Hematopoietic multipotent progenitor cell (in vitro differentiated cells): ENCODE data around the gene AP1M1. TPM values are rescaled to one million over a fixed set of nuclear protein-coding genes. Genes with fewer than 3 reads are reported as not detected.
A peak's percentile ranks its signal among the peaks of the same experiment; 100 is the strongest.

Source experiments
- DNase-seq, 3 donors: peaks; one replicate each; pipeline ENCODE4 v3.0.0-alpha.2; 2011 to 2015; ENCODE audit warnings: low read depth in 2 of 3, low spot score in 2 of 3
- total RNA-seq: library from RNA; depleted of rRNA; stranded (reverse); fragments of >200 nt; gene quantifications from one replicate; pipeline ENCODE4 v1.2.3, GENCODE V29; 2012

Gene AP1M1
- total RNA-seq, 1 donor, result 132 TPM

- DNase-seq, result peak; percentile 92 to 100 (median 100)
Observed at GRCh38 chr19:16185123-16185767, 12.5 kb upstream of the AP1M1 start, which contains the start of gene FAM32A. Gene FAM32A (plus strand): TSS chr19:16185410. CDS start chr19:16185443, 33 bp downstream.

DNA sequence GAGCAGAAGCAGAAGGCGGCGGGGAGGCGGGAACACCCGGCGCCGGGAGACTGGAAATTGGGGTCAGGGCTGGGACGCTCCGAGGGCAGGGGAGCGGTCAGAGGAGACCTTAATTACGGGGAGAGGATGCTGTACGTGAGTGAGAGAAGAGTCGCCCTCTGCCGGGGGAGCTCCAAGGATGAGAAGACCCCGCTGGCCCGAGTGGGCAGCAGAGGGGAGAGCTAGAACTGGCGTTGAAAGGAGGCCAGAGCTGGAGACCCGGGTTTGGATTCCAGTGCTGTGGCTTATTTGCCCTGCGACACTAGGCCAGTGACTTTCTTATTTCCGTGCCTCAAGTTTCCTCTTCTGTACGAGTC, 12.0 kb upstream of the AP1M1 start:
- DNase-seq, result peak in 2 of 3 donors; percentile 66 to 69

GRCh38 chr19:16188521-16188920, 9.2 kb upstream of the AP1M1 start:
- DNase-seq, result no peak

- DNase-seq, result no peak
Observed at GRCh38 chr19:16190198-16190597, 7.5 kb upstream of the AP1M1 start.

- no peak for DNase-seq
Observed at GRCh38 chr19:16190736-16191135, 7.0 kb upstream of the AP1M1 start.

DNA sequence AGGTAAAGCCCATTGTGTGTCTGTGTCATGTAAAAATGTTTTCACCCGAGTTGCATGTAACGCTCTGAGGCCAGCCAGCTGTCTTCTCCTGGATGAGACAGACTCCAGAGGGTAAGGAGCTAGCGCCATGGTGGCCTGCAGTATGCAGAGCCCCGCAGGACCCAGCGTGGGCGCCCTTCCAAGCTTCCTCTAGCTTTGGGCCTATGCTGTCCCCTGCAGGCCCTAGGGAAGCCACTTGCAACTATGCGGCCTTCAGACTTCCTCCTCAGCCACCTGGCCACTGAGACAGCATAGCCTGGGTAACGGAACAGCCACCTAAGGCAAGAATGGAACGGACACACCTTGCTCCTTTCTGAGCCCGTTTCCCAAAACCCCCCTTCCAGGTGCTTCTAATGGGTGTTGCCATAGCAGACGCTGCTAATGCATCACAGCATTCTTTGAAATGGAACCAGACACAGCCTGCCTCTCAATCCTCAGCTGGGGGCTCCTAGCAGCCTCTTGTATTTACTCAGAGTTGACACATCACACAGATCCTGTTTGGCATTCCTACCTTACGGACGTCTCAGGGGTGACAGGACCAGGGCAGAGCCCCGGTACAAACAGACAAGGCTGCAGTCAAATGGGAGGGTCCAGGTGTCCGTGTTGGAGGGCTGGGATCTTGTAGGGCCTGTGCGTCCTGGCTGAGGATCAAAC, 6.3 kb upstream of the AP1M1 start:
- no peak for DNase-seq

DNA sequence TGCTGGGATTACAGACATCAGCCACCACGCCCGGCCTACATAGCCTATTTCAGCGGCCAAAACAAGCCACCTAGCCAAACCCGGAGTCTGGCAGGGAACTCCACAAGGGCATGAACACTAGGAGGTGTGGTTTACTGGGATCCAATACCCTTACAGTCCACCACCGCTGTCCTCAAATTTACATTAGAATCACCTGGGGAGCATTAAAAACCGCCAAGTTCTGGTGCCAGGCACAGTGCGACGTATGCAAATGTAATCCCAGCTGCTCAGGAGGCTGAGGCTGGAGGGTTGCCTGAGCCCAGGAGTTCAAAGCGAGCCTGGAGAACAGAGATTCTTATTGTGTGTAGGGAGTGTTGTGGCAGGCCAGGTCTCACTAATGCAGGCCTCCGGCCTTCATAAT, 4.2 kb upstream of the AP1M1 start:
- no peak for DNase-seq

GRCh38 chr19:16197188-16197621, 506 bp upstream of the AP1M1 start:
- DNase-seq, result no peak

DNA sequence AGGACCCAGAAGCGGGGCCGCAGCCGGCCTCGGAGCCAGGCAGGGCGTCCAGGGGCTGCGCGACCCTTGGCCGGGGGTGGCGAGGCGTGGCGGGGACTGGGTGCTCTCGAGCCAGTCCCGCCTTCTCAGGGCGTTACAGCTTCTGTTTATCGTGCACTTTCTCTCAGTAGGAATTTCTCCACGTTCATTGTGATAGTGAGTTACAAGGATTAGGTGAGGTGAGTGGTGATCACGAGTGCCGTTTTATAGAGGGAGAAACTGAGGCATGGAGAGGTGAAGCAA, 600 bp downstream of the AP1M1 start:
- no peak for DNase-seq

- no peak for DNase-seq
Observed at GRCh38 chr19:16199275-16199932, 1.7 kb downstream of the AP1M1 start.

GRCh38 chr19:16200038-16201010, 2.6 kb downstream of the AP1M1 start:
- no peak for DNase-seq

DNA sequence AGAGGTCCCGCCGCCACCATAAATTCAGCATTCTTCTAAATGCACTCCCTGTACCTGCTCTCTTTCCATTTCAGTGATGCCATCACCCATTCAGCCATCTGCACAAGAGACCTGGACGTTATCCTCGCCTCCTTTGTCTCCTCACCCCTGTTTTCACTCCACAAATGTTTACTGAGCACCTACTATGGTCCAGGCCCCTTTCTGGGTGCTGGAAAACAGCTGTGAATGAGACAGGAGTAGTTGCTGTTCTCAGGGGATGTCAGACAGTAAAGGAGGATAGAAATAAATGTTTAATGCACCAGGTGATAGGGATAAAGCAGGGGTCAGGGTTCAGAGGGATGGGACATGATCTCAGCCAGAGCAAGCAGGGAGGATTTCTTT, 3.3 kb downstream of the AP1M1 start:
- no peak for DNase-seq

GRCh38 chr19:16202320-16203255, 4.9 kb downstream of the AP1M1 start:
- DNase-seq, result no peak

DNA sequence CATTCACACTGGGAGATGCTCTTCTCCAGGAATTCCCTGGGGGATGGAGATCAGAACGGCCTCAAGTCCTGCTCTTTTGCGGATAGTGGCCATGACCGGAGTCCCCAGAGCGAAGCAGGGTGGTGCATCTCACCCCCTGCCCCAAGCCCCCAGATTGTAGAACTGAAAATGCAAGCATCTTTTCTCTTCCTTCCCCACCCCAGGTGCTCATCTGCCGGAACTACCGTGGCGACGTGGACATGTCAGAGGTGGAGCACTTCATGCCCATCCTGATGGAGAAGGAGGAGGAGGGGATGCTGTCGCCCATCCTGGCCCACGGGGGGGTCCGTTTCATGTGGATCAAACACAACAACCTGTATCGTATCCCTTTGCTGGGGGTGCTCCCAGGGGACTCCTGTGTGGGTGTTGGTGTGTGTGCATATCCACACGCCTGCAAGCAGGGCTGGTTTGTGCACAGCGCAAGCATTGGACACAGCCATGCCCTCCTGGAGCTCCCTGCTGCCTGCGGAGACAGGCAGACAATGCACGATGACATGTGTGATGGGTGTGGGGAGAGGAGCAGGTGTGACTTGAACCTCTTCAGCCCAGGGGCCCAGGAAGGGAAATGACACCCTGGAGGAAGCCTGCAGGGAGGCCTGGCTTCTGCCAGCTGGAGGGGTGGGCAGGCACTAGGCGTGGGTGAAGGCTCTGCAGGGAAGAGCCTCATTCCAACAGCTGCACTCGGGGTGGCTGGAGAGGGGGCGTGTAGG, 5.7 kb downstream of the AP1M1 start:
- no peak for DNase-seq

- no peak for DNase-seq
Observed at GRCh38 chr19:16204005-16204294, 6.2 kb downstream of the AP1M1 start.

- no peak for DNase-seq
Observed at GRCh38 chr19:16205205-16206045, 7.7 kb downstream of the AP1M1 start.

GRCh38 chr19:16206046-16206605, 8.4 kb downstream of the AP1M1 start:
- no peak for DNase-seq

DNA sequence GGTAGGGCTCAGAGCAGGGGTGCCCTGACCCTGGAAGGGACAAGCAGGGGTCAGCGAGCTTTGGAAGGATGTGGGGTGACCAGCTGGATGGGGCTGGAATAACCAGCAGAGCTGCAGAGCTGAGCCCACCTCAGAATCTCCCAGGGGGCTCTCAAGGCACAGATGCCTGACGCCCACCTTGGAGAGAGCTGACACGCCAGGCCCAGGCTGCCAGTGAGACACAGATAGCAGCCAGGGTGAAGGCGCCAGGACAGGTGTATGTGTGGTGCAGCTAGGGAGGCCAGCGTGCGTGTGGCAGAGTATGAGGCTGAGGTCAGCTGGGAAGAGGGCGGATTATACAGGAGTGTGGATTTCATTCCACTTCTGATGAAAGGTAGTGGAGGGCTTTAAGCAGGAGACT, 8.9 kb downstream of the AP1M1 start:
- no peak for DNase-seq
